Fibroblast of skin of right quadriceps (primary cell): Measurements from ENCODE around the gene MKNK2.

Experiments
- DNase-seq: peaks from one replicate; pipeline ENCODE4 v3.0.0-alpha.2; 2013

Gene MKNK2

GRCh38 chr19:2079865-2080301 is 28.8 kb upstream of the MKNK2 start:
- no peak for DNase-seq

GRCh38 chr19:2079076-2079864 is 28.2 kb upstream of the MKNK2 start:
- no peak for DNase-seq

- DNase-seq: no peak
Measured at GRCh38 chr19:2077833-2078619, 27.0 kb upstream of the MKNK2 start.

GRCh38 chr19:2077398-2077797 is 26.4 kb upstream of the MKNK2 start:
- no peak for DNase-seq

GRCh38 chr19:2076526-2076944 is 25.5 kb upstream of the MKNK2 start:
- DNase-seq: no peak

GRCh38 chr19:2072757-2073551 is 21.9 kb upstream of the MKNK2 start:
- no peak for DNase-seq

GRCh38 chr19:2070986-2071673 is 20.1 kb upstream of the MKNK2 start:
- no peak for DNase-seq

GRCh38 chr19:2070436-2070827 is 19.4 kb upstream of the MKNK2 start:
- no peak for DNase-seq

- no peak for DNase-seq
Measured at GRCh38 chr19:2064788-2065524, 13.9 kb upstream of the MKNK2 start.

- DNase-seq: no peak
Measured at GRCh38 chr19:2064395-2064787, 13.3 kb upstream of the MKNK2 start.

GRCh38 chr19:2063824-2064223 is 12.8 kb upstream of the MKNK2 start:
- DNase-seq: no peak

- DNase-seq: no peak
Measured at GRCh38 chr19:2062770-2063169, 11.7 kb upstream of the MKNK2 start.

GRCh38 chr19:2062389-2062729 is 11.3 kb upstream of the MKNK2 start:
- DNase-seq: no peak

GRCh38 chr19:2061495-2062388 is 10.7 kb upstream of the MKNK2 start:
- DNase-seq: peak; percentile 98

- peak; percentile 53 for DNase-seq
Measured at GRCh38 chr19:2060884-2061494, 9.9 kb upstream of the MKNK2 start.

GRCh38 chr19:2059422-2060201 is 8.6 kb upstream of the MKNK2 start:
- peak; percentile 58 for DNase-seq

- DNase-seq: no peak
Measured at GRCh38 chr19:2058570-2059421, 7.8 kb upstream of the MKNK2 start.
